ENCODE results near the gene EPB42. TPM values are rescaled to one million over a fixed set of nuclear protein-coding genes. Genes with fewer than 3 reads are reported as not detected.
A peak's percentile ranks its signal among the peaks of the same experiment; 100 is the strongest.

Gene EPB42
- total and polyA plus RNA-seq, 2 experiments from 2014 or later, result not detected

GRCh38 chr15:43225201-43225949 is 4.6 kb upstream of the EPB42 start:
- Histone ChIP-seq H3K27me3 (ENCODE audit: insufficient read depth) (no peaks in the 10 kb centered on the region), H4K20me1 (replicated peaks; ENCODE audit: insufficient read depth) (no peaks in the 10 kb centered on the region), H3K4me3 (no peak overlapping the region), H3K9me2 (ENCODE audit: insufficient read depth) (no peaks in the 10 kb centered on the region), H2AFZ (peak overlapping the region; percentile 8; the same call in 1 of the 2 replicates), H3K27ac (ENCODE audit: low read depth) (no peak overlapping the region), H3K79me2 (replicated peaks; ENCODE audit: insufficient read depth) (no peaks in the 10 kb centered on the region), H3F3A (replicated peaks; ENCODE audit: low read depth) (no peaks in the 10 kb centered on the region), H3K4me1 (ENCODE audit: insufficient read depth) (no peaks in the 10 kb centered on the region), H3K36me3 (ENCODE audit: insufficient read depth) (no peaks in the 10 kb centered on the region), H3K4me2 (no peak overlapping the region)
- ATAC-seq (peak; percentile 97), DNase-seq (ENCODE audit: low spot score) (peak; percentile 93)
- Mint-ChIP-seq H3K9me3 (no peaks in the 10 kb centered on the region; the same call in 2 of the 3 replicates), H3K4me1 (no peaks in the 10 kb centered on the region), H3K36me3 (ENCODE audit: low read depth) (no peaks in the 10 kb centered on the region), H3K27ac (no peak overlapping the region), H3K4me3 (no peak overlapping the region), H3K27me3 (ENCODE audit: insufficient read depth, low read depth, poor library complexity) (peaks cover 6% of the 10 kb centered on the region)
- TF ChIP-seq, protein P1, sequence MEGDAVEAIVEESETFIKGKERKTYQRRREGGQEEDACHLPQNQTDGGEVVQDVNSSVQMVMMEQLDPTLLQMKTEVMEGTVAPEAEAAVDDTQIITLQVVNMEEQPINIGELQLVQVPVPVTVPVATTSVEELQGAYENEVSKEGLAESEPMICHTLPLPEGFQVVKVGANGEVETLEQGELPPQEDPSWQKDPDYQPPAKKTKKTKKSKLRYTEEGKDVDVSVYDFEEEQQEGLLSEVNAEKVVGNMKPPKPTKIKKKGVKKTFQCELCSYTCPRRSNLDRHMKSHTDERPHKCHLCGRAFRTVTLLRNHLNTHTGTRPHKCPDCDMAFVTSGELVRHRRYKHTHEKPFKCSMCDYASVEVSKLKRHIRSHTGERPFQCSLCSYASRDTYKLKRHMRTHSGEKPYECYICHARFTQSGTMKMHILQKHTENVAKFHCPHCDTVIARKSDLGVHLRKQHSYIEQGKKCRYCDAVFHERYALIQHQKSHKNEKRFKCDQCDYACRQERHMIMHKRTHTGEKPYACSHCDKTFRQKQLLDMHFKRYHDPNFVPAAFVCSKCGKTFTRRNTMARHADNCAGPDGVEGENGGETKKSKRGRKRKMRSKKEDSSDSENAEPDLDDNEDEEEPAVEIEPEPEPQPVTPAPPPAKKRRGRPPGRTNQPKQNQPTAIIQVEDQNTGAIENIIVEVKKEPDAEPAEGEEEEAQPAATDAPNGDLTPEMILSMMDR (conservative IDR thresholded peaks at IDR 0.05; ENCODE audit: low read depth in 2 of 2), result peak; percentile 83 to 86
- TF ChIP-seq STAT1 (IDR thresholded peaks at IDR 0.05; ENCODE audit: unreplicated experiment) (no peak), POLR2AphosphoS5 (IDR thresholded peaks at IDR 0.05; ENCODE audit: low read depth) (no peak)

GRCh38 chr15:43221422-43221821 is 604 bp upstream of the EPB42 start:
- Histone ChIP-seq H4K20me1 (replicated peaks; ENCODE audit: insufficient read depth) (no peaks in the 10 kb centered on the region), H3K79me2 (replicated peaks; ENCODE audit: insufficient read depth) (no peaks in the 10 kb centered on the region), H3K36me3 (ENCODE audit: insufficient read depth) (no peaks in the 10 kb centered on the region), H3K4me3 (no peak overlapping the region), H3F3A (replicated peaks; ENCODE audit: low read depth) (no peaks in the 10 kb centered on the region), H3K9me2 (ENCODE audit: insufficient read depth) (no peaks in the 10 kb centered on the region), H2AFZ (no peak overlapping the region), H3K4me1 (ENCODE audit: insufficient read depth) (no peaks in the 10 kb centered on the region), H3K27ac (ENCODE audit: low read depth) (no peak overlapping the region), H3K27me3 (ENCODE audit: insufficient read depth) (no peaks in the 10 kb centered on the region), H3K4me2 (no peak overlapping the region)
- Mint-ChIP-seq H3K36me3 (ENCODE audit: low read depth) (no peaks in the 10 kb centered on the region), H3K4me1 (peaks cover 6% of the 10 kb centered on the region), H3K27me3 (ENCODE audit: insufficient read depth, low read depth, poor library complexity) (peaks cover 2% of the 10 kb centered on the region), H3K4me3 (no peak overlapping the region), H3K27ac (no peak overlapping the region), H3K9me3 (no peaks in the 10 kb centered on the region)
- no peak for DNase-seq (ENCODE audit: low spot score)
- no peak for ATAC-seq
- no peak for TF ChIP-seq STAT1 (IDR thresholded peaks at IDR 0.05; ENCODE audit: unreplicated experiment)
- TF ChIP-seq JUNB (IDR thresholded peaks at IDR 0.05; ENCODE audit: unreplicated experiment), result no peak
- TF ChIP-seq ETS1 (IDR thresholded peaks at IDR 0.05), result no peak
- TF ChIP-seq, protein P2, sequence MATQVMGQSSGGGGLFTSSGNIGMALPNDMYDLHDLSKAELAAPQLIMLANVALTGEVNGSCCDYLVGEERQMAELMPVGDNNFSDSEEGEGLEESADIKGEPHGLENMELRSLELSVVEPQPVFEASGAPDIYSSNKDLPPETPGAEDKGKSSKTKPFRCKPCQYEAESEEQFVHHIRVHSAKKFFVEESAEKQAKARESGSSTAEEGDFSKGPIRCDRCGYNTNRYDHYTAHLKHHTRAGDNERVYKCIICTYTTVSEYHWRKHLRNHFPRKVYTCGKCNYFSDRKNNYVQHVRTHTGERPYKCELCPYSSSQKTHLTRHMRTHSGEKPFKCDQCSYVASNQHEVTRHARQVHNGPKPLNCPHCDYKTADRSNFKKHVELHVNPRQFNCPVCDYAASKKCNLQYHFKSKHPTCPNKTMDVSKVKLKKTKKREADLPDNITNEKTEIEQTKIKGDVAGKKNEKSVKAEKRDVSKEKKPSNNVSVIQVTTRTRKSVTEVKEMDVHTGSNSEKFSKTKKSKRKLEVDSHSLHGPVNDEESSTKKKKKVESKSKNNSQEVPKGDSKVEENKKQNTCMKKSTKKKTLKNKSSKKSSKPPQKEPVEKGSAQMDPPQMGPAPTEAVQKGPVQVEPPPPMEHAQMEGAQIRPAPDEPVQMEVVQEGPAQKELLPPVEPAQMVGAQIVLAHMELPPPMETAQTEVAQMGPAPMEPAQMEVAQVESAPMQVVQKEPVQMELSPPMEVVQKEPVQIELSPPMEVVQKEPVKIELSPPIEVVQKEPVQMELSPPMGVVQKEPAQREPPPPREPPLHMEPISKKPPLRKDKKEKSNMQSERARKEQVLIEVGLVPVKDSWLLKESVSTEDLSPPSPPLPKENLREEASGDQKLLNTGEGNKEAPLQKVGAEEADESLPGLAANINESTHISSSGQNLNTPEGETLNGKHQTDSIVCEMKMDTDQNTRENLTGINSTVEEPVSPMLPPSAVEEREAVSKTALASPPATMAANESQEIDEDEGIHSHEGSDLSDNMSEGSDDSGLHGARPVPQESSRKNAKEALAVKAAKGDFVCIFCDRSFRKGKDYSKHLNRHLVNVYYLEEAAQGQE (IDR thresholded peaks at IDR 0.05; ENCODE audit: unreplicated experiment), result no peak
- no peak for TF ChIP-seq NANOG (IDR thresholded peaks at IDR 0.05; ENCODE audit: borderline replicate concordance)
- no peak for TF ChIP-seq POLR2AphosphoS5 (IDR thresholded peaks at IDR 0.05; ENCODE audit: low read depth)
- TF ChIP-seq CREB1 (CRISPR knock-in tag; IDR thresholded peaks at IDR 0.05; ENCODE audit: low read depth), result no peak
